HepG2 (cell line): ENCODE measurements around the gene TXNRD2. TPM values are rescaled to one million over a fixed set of nuclear protein-coding genes. Genes with fewer than 3 reads are reported as not detected.

Experiments used
- ATF3 ChIP-seq: sonication (generic); formaldehyde crosslinking; IDR thresholded peaks from 2 replicates; pipeline ENCODE4 v1.4.0; 2020; ENCODE audit warnings: missing genetic modification reagents
- CBX1 ChIP-seq: IDR thresholded peaks from one replicate; pipeline ENCODE4 v1.6.1; 2016; ENCODE audit warnings: antibody characterized with exemption, low read depth
- FOSL2 ChIP-seq: sonication (generic); formaldehyde crosslinking; IDR thresholded peaks from 2 replicates; pipeline ENCODE4 v1.4.0; 2020; ENCODE audit warnings: missing genetic modification reagents
- FUBP1 ChIP-seq: sonication (generic); formaldehyde crosslinking; IDR thresholded peaks from 2 replicates; pipeline ENCODE4 v1.5.1; 2020; ENCODE audit warnings: missing genetic modification reagents, mild to moderate bottlenecking, borderline replicate concordance
- GTF2F1 ChIP-seq: fragments of 150-350 bp; IDR thresholded peaks from 2 replicates; pipeline ENCODE4 v1.6.1; 2014; ENCODE audit warnings: low read length
- HES4 ChIP-seq: sonication (generic); formaldehyde crosslinking; IDR thresholded peaks from 2 replicates; pipeline ENCODE4 v1.9.0; 2021; ENCODE audit warnings: mild to moderate bottlenecking, missing genetic modification reagents, borderline replicate concordance
- HOXA5 ChIP-seq: sonication (generic); formaldehyde crosslinking; IDR thresholded peaks from 2 replicates; pipeline ENCODE4 v1.4.0; 2020; ENCODE audit warnings: missing genetic modification reagents
- IRF9 ChIP-seq: sonication (generic); formaldehyde crosslinking; IDR thresholded peaks from 2 replicates; pipeline ENCODE4 v1.8.0; 2022; ENCODE audit warnings: missing genetic modification reagents, mild to moderate bottlenecking, borderline replicate concordance
- KLF11 ChIP-seq: IDR thresholded peaks from 2 replicates; pipeline ENCODE4 v1.6.1; 2016; ENCODE audit warnings: missing compliant biosample characterization
- MAFK ChIP-seq, 2 experiments: IDR thresholded peaks in 1 of 2; conservative IDR thresholded peaks in 1 of 2; 2 replicates each; pipeline ENCODE4 v1.6.1; 2011; ENCODE audit warnings: improper control_type of control experiment in 2 of 2, low read length in 2 of 2
- NFE2L2 ChIP-seq: fragments of 150-350 bp; IDR thresholded peaks from 2 replicates; pipeline ENCODE4 v1.6.1; 2014; ENCODE audit warnings: low read length
- NFKB2 ChIP-seq: sonication (generic); formaldehyde crosslinking; IDR thresholded peaks from 2 replicates; pipeline ENCODE4 v1.4.0; 2020; ENCODE audit warnings: missing genetic modification reagents, borderline replicate concordance
- SMAD1 ChIP-seq: sonication (generic); formaldehyde crosslinking; IDR thresholded peaks from 2 replicates; pipeline ENCODE4 v1.4.0; 2020; ENCODE audit warnings: missing genetic modification reagents, low read depth, mild to moderate bottlenecking, borderline replicate concordance
- TGIF2 ChIP-seq: IDR thresholded peaks from 2 replicates; pipeline ENCODE4 v1.6.1; 2016; ENCODE audit warnings: control low read depth, missing compliant biosample characterization
- ZBTB46 ChIP-seq: sonication (generic); formaldehyde crosslinking; IDR thresholded peaks from 2 replicates; pipeline ENCODE4 v1.4.0; 2020; ENCODE audit warnings: mild to moderate bottlenecking, missing genetic modification reagents, borderline replicate concordance
- ZBTB7A ChIP-seq: sonication (generic); formaldehyde crosslinking; IDR thresholded peaks from 2 replicates; pipeline ENCODE4 v1.8.0; 2022; ENCODE audit warnings: mild to moderate bottlenecking, missing genetic modification reagents
- ZFAT ChIP-seq: sonication (generic); formaldehyde crosslinking; conservative IDR thresholded peaks from 2 replicates; pipeline ENCODE4 v1.8.1; 2023; ENCODE audit warnings: missing genetic modification reagents, inconsistent platforms
- ZKSCAN1 ChIP-seq: fragments of 150-350 bp; IDR thresholded peaks from 2 replicates; pipeline ENCODE4 v1.6.1; 2014; ENCODE audit warnings: low read length
- ZNF17 ChIP-seq: sonication (generic); formaldehyde crosslinking; IDR thresholded peaks from 2 replicates; pipeline ENCODE4 v1.5.0; 2020; ENCODE audit warnings: mild to moderate bottlenecking, missing genetic modification reagents
- ZNF562 ChIP-seq: sonication (generic); formaldehyde crosslinking; IDR thresholded peaks from 2 replicates; pipeline ENCODE4 v1.8.0; 2022; ENCODE audit warnings: missing genetic modification reagents, borderline replicate concordance
- ZNF598 ChIP-seq: sonication (generic); formaldehyde crosslinking; IDR thresholded peaks from 2 replicates; pipeline ENCODE4 v1.5.1; 2020; ENCODE audit warnings: mild to moderate bottlenecking, missing genetic modification reagents, borderline replicate concordance
- ZNF768 ChIP-seq: sonication (generic); formaldehyde crosslinking; IDR thresholded peaks from 2 replicates; pipeline ENCODE4 v1.4.0; 2020; ENCODE audit warnings: missing genetic modification reagents
- ZSCAN5A ChIP-seq: sonication (generic); formaldehyde crosslinking; IDR thresholded peaks from 2 replicates; pipeline ENCODE4 v1.8.0; 2022; ENCODE audit warnings: mild to moderate bottlenecking, missing genetic modification reagents, borderline replicate concordance
- polyA plus RNA-seq, 8 experiments: library from polyadenylated mRNA; depleted of rRNA in 3 of 8; stranded (reverse) in 7 of 8; unstranded in 1 of 8; fragments of >200 nt; fragmentation: Illumina TruSeq in 4 of 8; extraction: Trizol in 4 of 8; gene quantifications; 2 replicates each; pipeline versions ENCODE4 v1.2.1 to v1.2.3, GENCODE V29; 2011 to 2016; ENCODE audit warnings: low read depth in 4 of 8, missing spikeins in 1 of 8, mixed read lengths in 1 of 8; ENCODE audit not compliant: insufficient read depth in 1 of 8
- total RNA-seq, 5 experiments: library from RNA; depleted of rRNA; stranded (reverse); fragments of >200 nt; fragmentation: Illumina TruSeq; extraction: Trizol; gene quantifications; 2 replicates each; pipeline ENCODE4 v1.2.3, GENCODE V29; 2016; ENCODE audit warnings: low read depth in 1 of 5

The TXNRD2 gene
- total and polyA plus RNA-seq, 2 of the 13 experiments (the other 11 are each of a cell fraction or from before 2014, with no cell fraction given), result 17.5 to 18.6 TPM

- TF ChIP-seq ZSCAN5A (no peak), FOSL2 (CRISPR knock-in tag) (no peak), ZNF17 (CRISPR knock-in tag) (no peak), ZNF598 (CRISPR knock-in tag) (0 out of 2 replicates have a peak, but pooled peaks have one; percentile 6), ZFAT (CRISPR knock-in tag) (no peak), ZNF562 (CRISPR knock-in tag) (no peak), ZKSCAN1 (no peak), CBX1 (no peak), MAFK (conservative IDR thresholded peaks at IDR 0.05 in 1 of 2, IDR thresholded peaks at IDR 0.05 in 1 of 2; ENCODE audit: low read length in 2 of 2) (no peak), HES4 (CRISPR knock-in tag) (peak; percentile 75), NFE2L2 (no peak), FUBP1 (no peak), ATF3 (CRISPR knock-in tag) (peak; percentile 49; the same call in 1 of the 2 replicates), ZBTB7A (no peak), GTF2F1 (no peak), HOXA5 (CRISPR knock-in tag) (0 out of 2 replicates have a peak, but pooled peaks have one; percentile 49), ZBTB46 (CRISPR knock-in tag) (no peak), KLF11 (CRISPR knock-in tag) (no peak), IRF9 (CRISPR knock-in tag) (0 out of 2 replicates have a peak, but pooled peaks have one; percentile 46), NFKB2 (CRISPR knock-in tag) (0 out of 2 replicates have a peak, but pooled peaks have one; percentile 37), SMAD1 (CRISPR knock-in tag) (no peak), ZNF768 (CRISPR knock-in tag) (peak; percentile 47; the same call in 1 of the 2 replicates), TGIF2 (CRISPR knock-in tag) (no peak)
Measured at GRCh38 chr22:19941365-19942082, at the start of gene TXNRD2, which contains the start of gene COMT (continued).
